Naive thymus-derived CD4-positive, alpha-beta T cell (primary cell): ENCODE measurements around the gene EXOC6. TPM values are rescaled to one million over a fixed set of nuclear protein-coding genes. Genes with fewer than 3 reads are reported as not detected.
A peak's percentile ranks its signal among the peaks of the same experiment; 100 is the strongest.

Experiments used
- ATAC-seq: fragments of 150-1000 bp; cut with Tn5 transposase; 2 replicates; pipeline ENCODE4 v1.10.0; 2021; ENCODE audit warnings: mild to moderate bottlenecking, moderate library complexity
- CTCF ChIA-PET: fragments of 350-600 bp; sonication (Branson Sonifier 250); formaldehyde crosslinking; loops from one replicate; lab custom pipeline; 2021; ENCODE audit warnings: antibody characterized with exemption; lab: Charles Lee
- POLR2A ChIA-PET: fragments of 350-600 bp; sonication (Branson Sonifier 250); formaldehyde crosslinking; loops from one replicate; lab custom pipeline; 2021; ENCODE audit warnings: antibody characterized with exemption, inconsistent platforms; lab: Charles Lee
- DNase-seq, 9 donors: peaks; one replicate each; pipeline versions ENCODE4 v3.0.0 to v3.0.0-alpha.2; 2020 to 2022; ENCODE audit warnings: mixed read lengths in 1 of 9
- H3K27ac ChIP-seq: one replicate; pipeline ENCODE4 v1.7.0; 2013; ENCODE audit warnings: mild to moderate bottlenecking, low read depth, low read length, moderate library complexity
- H3K27me3 ChIP-seq, 2 donors: one replicate each; pipeline ENCODE4 v1.7.0; 2013; ENCODE audit warnings: low read length in 2 of 2, mild to moderate bottlenecking in 2 of 2, moderate library complexity in 2 of 2; ENCODE audit not compliant: control insufficient read depth in 2 of 2, insufficient read depth in 2 of 2
- H3K36me3 ChIP-seq, 3 experiments: 1 replicate in 2 of 3; 2 replicates in 1 of 3; pipeline ENCODE4 v1.7.0; 2013; ENCODE audit warnings: low read length in 3 of 3, mild to moderate bottlenecking in 3 of 3, moderate library complexity in 1 of 3; ENCODE audit not compliant: insufficient read depth in 3 of 3, control insufficient read depth in 2 of 3
- H3K4me1 ChIP-seq, 2 donors: one replicate each; pipeline ENCODE4 v1.7.0; 2013; ENCODE audit warnings: low read length in 2 of 2, mild to moderate bottlenecking in 2 of 2, moderate library complexity in 1 of 2; ENCODE audit not compliant: control insufficient read depth in 2 of 2, insufficient read depth in 2 of 2
- H3K4me3 ChIP-seq: 2 replicates; pipeline ENCODE4 v1.7.0; 2013; ENCODE audit warnings: mild to moderate bottlenecking, low read length
- H3K9me3 ChIP-seq, 3 experiments: 1 replicate in 2 of 3; 2 replicates in 1 of 3; pipeline ENCODE4 v1.7.0; 2013; ENCODE audit warnings: low read length in 3 of 3; ENCODE audit not compliant: control insufficient read depth in 2 of 3
- H3K27ac Mint-ChIP-seq, 9 donors: one replicate each; pipeline ENCODE4 v1.8.0; 2020 to 2022; ENCODE audit warnings: mixed read lengths in 9 of 9, mild to moderate bottlenecking in 8 of 9, moderate library complexity in 5 of 9, inconsistent platforms in 2 of 9
- H3K27me3 Mint-ChIP-seq, 5 donors: one replicate each; pipeline ENCODE4 v1.8.0; 2021 to 2022; ENCODE audit warnings: mixed read lengths in 5 of 5, mild to moderate bottlenecking in 1 of 5
- H3K36me3 Mint-ChIP-seq, 5 donors: one replicate each; pipeline ENCODE4 v1.8.0; 2020 to 2022; ENCODE audit warnings: mixed read lengths in 5 of 5, mild to moderate bottlenecking in 3 of 5, inconsistent platforms in 1 of 5
- H3K4me1 Mint-ChIP-seq, 7 donors: one replicate each; pipeline ENCODE4 v1.8.0; 2020 to 2022; ENCODE audit warnings: mixed read lengths in 7 of 7, mild to moderate bottlenecking in 3 of 7, inconsistent platforms in 1 of 7
- H3K4me3 Mint-ChIP-seq, 10 donors: one replicate each; pipeline ENCODE4 v1.8.0; 2020 to 2022; ENCODE audit warnings: mild to moderate bottlenecking in 10 of 10, mixed read lengths in 10 of 10, moderate library complexity in 6 of 10, inconsistent platforms in 2 of 10
- H3K9me3 Mint-ChIP-seq, 11 donors: one replicate each; pipeline ENCODE4 v1.8.0; 2020 to 2022; ENCODE audit warnings: mixed read lengths in 11 of 11, mild to moderate bottlenecking in 4 of 11, inconsistent platforms in 1 of 11, moderate library complexity in 1 of 11
- intact Hi-C, 2 donors: fragments of 100-400 bp; cut with micrococcal nuclease; formaldehyde crosslinking; loops; one replicate each; pipeline ENCODE4 v1.15.1; 2023
- polyA plus RNA-seq, 2 donors: library from polyadenylated mRNA; unstranded; fragments of 300-500 nt; fragmentation: Illumina TruSeq; gene quantifications; one replicate each; pipeline ENCODE4 v1.2.3, GENCODE V29; 2021
- total RNA-seq, 6 experiments: library from RNA in 5 of 6; stranded (reverse) in 5 of 6; gene quantifications; 1 replicate in 5 of 6; 2 replicates in 1 of 6; pipeline ENCODE4 v1.2.3 and lab custom pipeline; 2021 to 2026

The EXOC6 gene
- total and polyA plus RNA-seq, 7 experiments from 2014 or later, result 5.8 to 12.1 (median 9.8) TPM

DNA sequence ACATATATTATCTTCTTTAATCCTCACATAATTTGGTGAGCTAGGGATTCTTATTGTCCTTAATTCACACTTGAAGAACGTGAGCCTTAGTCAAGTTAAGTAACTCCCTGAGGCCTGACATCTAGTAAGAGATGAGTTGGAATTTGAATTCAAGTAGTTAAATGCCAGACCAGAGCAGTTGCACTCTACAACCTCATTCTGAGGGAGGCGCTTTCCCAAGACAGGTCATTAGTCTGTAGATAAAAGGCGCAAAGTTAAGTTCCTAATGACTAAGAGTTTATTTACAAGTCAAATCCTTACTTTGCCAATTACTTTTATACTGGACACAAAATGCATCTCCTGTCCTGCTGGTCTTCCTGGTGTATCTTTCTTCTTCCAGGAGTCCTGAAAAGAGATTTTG, 3.6 kb upstream of the EXOC6 start:
- peaks cover 0 to 2% (median 0%) of the 10 kb centered on the region in 5 donors for H3K36me3 Mint-ChIP-seq
- intact Hi-C loops, result loop anchor here in 1 of 2 donors (5.0 to 10.0 kb wide), 4 partner anchors 272 to 1970 kb away; partner anchors contain the start of genes FGFBP3, HELLS, IDE and RPP30
- POLR2A ChIA-PET, result no interaction called here

DNA sequence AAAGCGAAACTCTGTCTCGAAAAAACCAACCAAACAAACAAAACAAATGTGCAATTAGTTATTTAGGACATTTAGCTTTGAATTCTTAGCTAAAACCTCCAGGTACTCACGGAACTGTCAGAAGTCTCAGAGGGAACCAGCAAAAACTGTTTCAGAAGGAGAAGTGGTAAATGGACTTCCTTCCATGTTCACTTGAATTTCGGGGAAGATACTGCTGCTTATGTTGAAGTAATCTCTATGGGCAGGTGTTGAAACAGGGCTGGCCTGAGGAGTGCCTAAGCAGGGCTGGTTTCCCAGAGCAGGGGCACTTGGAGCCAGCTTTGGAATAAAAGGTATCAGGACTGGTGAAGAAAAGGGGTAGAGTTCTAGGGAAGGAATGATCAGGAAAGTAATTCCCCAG, 2.4 kb upstream of the EXOC6 start:
- no peak for DNase-seq
- H3K27me3 ChIP-seq, result no peaks in the 10 kb centered on the region
- Mint-ChIP-seq H3K9me3 (peaks cover 0 to 4% (median 0%) of the 10 kb centered on the region in 11 donors), H3K4me1 (peaks cover 0 to 43% (median 30%) of the 10 kb centered on the region in 7 donors), H3K36me3 (peaks cover 0 to 2% (median 0%) of the 10 kb centered on the region in 5 donors), H3K4me3 (peak overlapping the region in 2 of 10 donors; percentile 33 to 87), H3K27me3 (no peaks in the 10 kb centered on the region), H3K27ac (peak overlapping the region in 6 of 9 donors; percentile 20 to 59 (median 28))
- no peak overlapping the region for H3K27ac ChIP-seq
- H3K4me1 ChIP-seq, result peaks cover 7 to 19% of the 10 kb centered on the region in 2 donors
- no peak for ATAC-seq
- CTCF ChIA-PET, result interaction anchor here (0.9 to 2.9 kb wide), 2 partner anchors 35 to 329 kb away, joined by 3 to 13 read pairs; no protein-coding TSS in a partner anchor
- H3K36me3 ChIP-seq, result no peaks in the 10 kb centered on the region
- no peak overlapping the region for H3K4me3 ChIP-seq
- H3K9me3 ChIP-seq, result no peaks in the 10 kb centered on the region
- POLR2A ChIA-PET, result no interaction called here
- intact Hi-C loops, result loop anchor here in 1 of 2 donors (5.0 to 10.0 kb wide), 4 partner anchors 274 to 1971 kb away; partner anchors contain the start of genes FGFBP3, HELLS, IDE and RPP30

More for the DNA sequence above, 3.6 kb upstream of the EXOC6 start:
- Histone ChIP-seq H3K36me3 (no peaks in the 10 kb centered on the region), H3K27ac (no peak overlapping the region), H3K27me3 (no peaks in the 10 kb centered on the region), H3K9me3 (no peaks in the 10 kb centered on the region), H3K4me3 (no peak overlapping the region), H3K4me1 (peaks cover 6 to 17% of the 10 kb centered on the region in 2 donors)
- Mint-ChIP-seq H3K4me1 (peaks cover 0 to 38% (median 29%) of the 10 kb centered on the region in 7 donors), H3K9me3 (peaks cover 0 to 4% (median 0%) of the 10 kb centered on the region in 11 donors), H3K27ac (no peak overlapping the region), H3K27me3 (no peaks in the 10 kb centered on the region), H3K4me3 (no peak overlapping the region)
- DNase-seq (no peak), ATAC-seq (no peak)
- CTCF ChIA-PET, result interaction anchor here (0.6 kb wide), 1 partner anchor 772 kb away, joined by 6 read pairs; no protein-coding TSS in a partner anchor

- Histone ChIP-seq H3K36me3 (no peaks in the 10 kb centered on the region), H3K27ac (no peak overlapping the region), H3K9me3 (no peaks in the 10 kb centered on the region), H3K4me3 (no peak overlapping the region), H3K4me1 (peaks cover 7 to 19% of the 10 kb centered on the region in 2 donors), H3K27me3 (no peaks in the 10 kb centered on the region)
- Mint-ChIP-seq H3K27ac (peak overlapping the region in 8 of 9 donors; percentile 20 to 86 (median 41)), H3K27me3 (no peaks in the 10 kb centered on the region), H3K4me3 (peak overlapping the region in 7 of 10 donors; percentile 26 to 87 (median 81)), H3K9me3 (peaks cover 0 to 4% (median 0%) of the 10 kb centered on the region in 11 donors), H3K36me3 (peaks cover 0 to 4% (median 0%) of the 10 kb centered on the region in 5 donors), H3K4me1 (peaks cover 0 to 43% (median 33%) of the 10 kb centered on the region in 7 donors)
- DNase-seq, result no peak
- POLR2A ChIA-PET, result interaction anchor here (1.1 kb wide), 1 partner anchor 272 kb away, joined by 4 read pairs; the partner anchor contains the start of gene IDE
- no peak for ATAC-seq
- CTCF ChIA-PET, result interaction anchor here (0.7 to 2.9 kb wide), 4 partner anchors 30 to 329 kb away, joined by 3 to 13 read pairs (median 4); no protein-coding TSS in a partner anchor
- intact Hi-C loops, result loop anchor here in 1 of 2 donors (5.0 to 10.0 kb wide), 4 partner anchors 274 to 1972 kb away; partner anchors contain the start of genes FGFBP3, HELLS, IDE and RPP30
Observed at GRCh38 chr10:92846344-92846743, 2.0 kb upstream of the EXOC6 start.

DNA sequence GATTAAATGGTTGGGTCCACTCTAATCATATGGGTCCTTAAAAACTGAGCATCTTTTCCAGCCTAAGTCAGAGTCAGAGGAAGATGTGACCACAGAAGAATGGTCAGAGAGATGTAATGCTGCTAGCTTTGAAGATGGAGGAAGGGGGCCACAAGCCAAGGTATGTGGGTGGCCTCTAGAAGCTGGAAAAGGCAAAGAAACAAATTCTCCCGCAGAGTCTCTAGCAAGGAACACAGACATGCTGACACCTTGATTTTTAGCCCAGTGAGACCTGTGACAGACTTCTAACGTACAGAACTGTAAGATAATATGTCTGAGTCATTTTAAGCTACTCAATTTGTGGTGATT, 1.5 kb upstream of the EXOC6 start:
- H3K27ac Mint-ChIP-seq, result peak overlapping the region in 6 of 9 donors; percentile 25 to 95 (median 72)
- Histone ChIP-seq H3K36me3 (no peaks in the 10 kb centered on the region), H3K4me3 (no peak overlapping the region), H3K27ac (no peak overlapping the region), H3K9me3 (no peaks in the 10 kb centered on the region), H3K27me3 (no peaks in the 10 kb centered on the region), H3K4me1 (peaks cover 7 to 19% of the 10 kb centered on the region in 2 donors)
- ChIA-PET POLR2A (interaction anchor here (0.6 to 1.1 kb wide), 3 partner anchors 233 to 272 kb away, joined by 3 to 4 read pairs (median 3); partner anchors contain the start of gene IDE), CTCF (interaction anchor here (0.7 to 2.9 kb wide), 4 partner anchors 29 to 330 kb away, joined by 3 to 13 read pairs (median 4); no protein-coding TSS in a partner anchor)
- peaks cover 0 to 4% (median 0%) of the 10 kb centered on the region in 11 donors for H3K9me3 Mint-ChIP-seq
- ATAC-seq (no peak), DNase-seq (no peak)
- intact Hi-C loops, result loop anchor here in 1 of 2 donors (5.0 to 10.0 kb wide), 4 partner anchors 275 to 1972 kb away; partner anchors contain the start of genes FGFBP3, HELLS, IDE and RPP30
- no peaks in the 10 kb centered on the region for H3K27me3 Mint-ChIP-seq
- H3K36me3 Mint-ChIP-seq, result peaks cover 0 to 4% (median 0%) of the 10 kb centered on the region in 5 donors
- H3K4me1 Mint-ChIP-seq, result peaks cover 0 to 43% (median 33%) of the 10 kb centered on the region in 7 donors
- peak overlapping the region in 8 of 10 donors; percentile 2 to 94 (median 84) for H3K4me3 Mint-ChIP-seq

- Mint-ChIP-seq H3K4me1 (peaks cover 0 to 43% (median 33%) of the 10 kb centered on the region in 7 donors), H3K27me3 (no peaks in the 10 kb centered on the region), H3K36me3 (peaks cover 0 to 4% (median 0%) of the 10 kb centered on the region in 5 donors), H3K4me3 (peak overlapping the region; percentile 81 to 94 (median 88)), H3K27ac (peak overlapping the region; percentile 49 to 95 (median 86)), H3K9me3 (peaks cover 0 to 4% (median 0%) of the 10 kb centered on the region in 11 donors)
- Histone ChIP-seq H3K27me3 (no peaks in the 10 kb centered on the region), H3K9me3 (no peaks in the 10 kb centered on the region), H3K36me3 (no peaks in the 10 kb centered on the region), H3K27ac (no peak overlapping the region), H3K4me3 (peak overlapping the region; percentile 65), H3K4me1 (peaks cover 7 to 19% of the 10 kb centered on the region in 2 donors)
- DNase-seq, result no peak
- POLR2A ChIA-PET, result interaction anchor here (0.6 to 1.1 kb wide), 3 partner anchors 233 to 273 kb away, joined by 3 to 4 read pairs (median 3); partner anchors contain the start of gene IDE
- no peak for ATAC-seq
- intact Hi-C loops, result loop anchor here in 1 of 2 donors (5.0 to 10.0 kb wide), 4 partner anchors 275 to 1973 kb away; partner anchors contain the start of genes FGFBP3, HELLS, IDE and RPP30
- CTCF ChIA-PET, result interaction anchor here (1.4 to 2.9 kb wide), 2 partner anchors 29 to 34 kb away, joined by 4 to 13 read pairs; no protein-coding TSS in a partner anchor
Observed at GRCh38 chr10:92847202-92847864, 987 bp upstream of the EXOC6 start.

DNA sequence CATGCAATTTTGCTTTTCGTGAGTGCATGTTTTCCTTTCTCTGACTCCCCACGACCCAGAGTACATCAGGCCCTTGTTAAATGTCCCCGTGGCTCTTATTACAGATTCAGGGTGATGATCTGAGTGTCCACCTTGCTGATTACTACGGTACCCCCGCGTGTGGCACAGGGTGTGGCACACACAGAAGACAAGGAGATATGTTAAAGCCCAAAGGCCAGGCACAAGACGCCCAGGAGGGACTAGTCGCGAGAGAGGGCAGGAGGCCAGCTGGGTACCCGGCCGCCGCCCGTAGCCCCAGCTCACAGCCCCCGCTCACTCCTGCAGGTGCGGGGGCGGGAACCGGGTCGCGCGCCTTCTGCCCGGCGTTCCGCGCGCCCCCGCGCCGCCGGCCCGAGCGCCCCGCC, 281 bp upstream of the EXOC6 start:
- Histone ChIP-seq H3K9me3 (no peaks in the 10 kb centered on the region), H3K36me3 (no peaks in the 10 kb centered on the region), H3K27me3 (no peaks in the 10 kb centered on the region), H3K4me3 (peak overlapping the region; percentile 65), H3K4me1 (peaks cover 7 to 19% of the 10 kb centered on the region in 2 donors), H3K27ac (peak overlapping the region; percentile 95)
- Mint-ChIP-seq H3K4me1 (peaks cover 0 to 45% (median 33%) of the 10 kb centered on the region in 7 donors), H3K36me3 (peaks cover 0 to 4% (median 0%) of the 10 kb centered on the region in 5 donors), H3K27ac (peak overlapping the region; percentile 56 to 95 (median 91)), H3K27me3 (no peaks in the 10 kb centered on the region), H3K4me3 (peak overlapping the region; percentile 81 to 94 (median 89)), H3K9me3 (peaks cover 0 to 4% (median 0%) of the 10 kb centered on the region in 11 donors)
- no peak for ATAC-seq
- CTCF ChIA-PET, result interaction anchor here (1.0 to 2.9 kb wide), 3 partner anchors 9 to 33 kb away, joined by 3 to 13 read pairs (median 4); no protein-coding TSS in a partner anchor
- intact Hi-C loops, result loop anchor here (1.0 to 10.0 kb wide), 15 partner anchors 32 to 1973 kb away; partner anchors contain the start of genes CEP55 (in 2 of the 2), FRA10AC1 (in 2 of the 2), CPEB3 (in 1 of the 2) and FGFBP3 (in 1 of the 2)
- POLR2A ChIA-PET, result interaction anchor here (0.6 to 2.2 kb wide), 7 partner anchors 15 to 1685 kb away, joined by 3 to 13 read pairs (median 3); partner anchors contain the start of gene KIF11
- DNase-seq, result no peak
